SH-SY5Y (cell line): ENCODE data around the gene IPMK.

Experiments
- GATA2 ChIP-seq: IDR thresholded peaks from 2 replicates; pipeline ENCODE4 v1.6.1; 2011; ENCODE audit warnings: mild to moderate bottlenecking, low read depth, low read length
- GATA3 ChIP-seq: IDR thresholded peaks from 2 replicates; pipeline ENCODE4 v1.6.1; 2011; ENCODE audit warnings: low read depth, mild to moderate bottlenecking, low read length, moderate library complexity

GRCh38 chr10:58275261-58275660, 7.6 kb upstream of the IPMK start:
- TF ChIP-seq GATA2 (no peak), GATA3 (no peak)
